HEK293T (cell line): ENCODE measurements around the gene SORBS2.
"Not testable (repeated sequence)": the region's sequence is repeated elsewhere in the genome, so short reads cannot be mapped to it uniquely, and the experiment has no call there.

ENCODE experiments used
- CTCF ChIA-PET: fragments of 350-600 bp; formaldehyde crosslinking; extraction: SDS; loops from one replicate; lab custom pipeline; 2021; ENCODE audit warnings: antibody characterized with exemption, inconsistent platforms; lab: Yijun Ruan, JAX
- POLR2A ChIA-PET: fragments of 350-600 bp; formaldehyde crosslinking; extraction: SDS; loops from one replicate; lab custom pipeline; 2020; ENCODE audit warnings: antibody characterized with exemption, inconsistent platforms; lab: Yijun Ruan, JAX
- DNase-seq: peaks from one replicate; pipeline ENCODE4 v3.0.0; 2012; ENCODE audit warnings: mixed read lengths; ENCODE audit errors: extremely low spot score
- ARNT ChIP-seq: fragments of 450-650 bp; IDR thresholded peaks from 2 replicates; pipeline ENCODE4 v1.6.1; 2017; ENCODE audit warnings: mild to moderate bottlenecking
- BHLHE40 ChIP-seq: fragments of 450-650 bp; IDR thresholded peaks from 2 replicates; pipeline ENCODE4 v1.6.1; 2016; ENCODE audit warnings: mild to moderate bottlenecking, moderate library complexity, borderline replicate concordance
- CTBP1 ChIP-seq: fragments of 450-650 bp; IDR thresholded peaks from 2 replicates; pipeline ENCODE4 v1.6.1; 2016; ENCODE audit warnings: borderline replicate concordance
- ELF4 ChIP-seq: fragments of 450-650 bp; IDR thresholded peaks from 2 replicates; pipeline ENCODE4 v1.6.1; 2017; ENCODE audit warnings: antibody characterized with exemption
- FOXA1 ChIP-seq: fragments of 450-650 bp; IDR thresholded peaks from 2 replicates; pipeline ENCODE4 v1.6.1; 2016; ENCODE audit warnings: mild to moderate bottlenecking
- FOXK2 ChIP-seq: fragments of 450-650 bp; IDR thresholded peaks from 2 replicates; pipeline ENCODE4 v1.6.1; 2016; ENCODE audit warnings: mild to moderate bottlenecking
- FOXM1 ChIP-seq: fragments of 450-650 bp; IDR thresholded peaks from 2 replicates; pipeline ENCODE4 v1.6.1; 2017; ENCODE audit warnings: mild to moderate bottlenecking, borderline replicate concordance
- HDGF ChIP-seq: fragments of 450-650 bp; IDR thresholded peaks from 2 replicates; pipeline ENCODE4 v1.6.1; 2017; ENCODE audit warnings: antibody characterized with exemption, borderline replicate concordance
- L3MBTL2 ChIP-seq: fragments of 450-650 bp; conservative IDR thresholded peaks from 2 replicates; pipeline ENCODE4 v1.6.1; 2016; ENCODE audit warnings: mild to moderate bottlenecking
- LEF1 ChIP-seq: fragments of 450-650 bp; IDR thresholded peaks from 2 replicates; pipeline ENCODE4 v1.6.1; 2017; ENCODE audit warnings: mild to moderate bottlenecking, borderline replicate concordance
- NFRKB ChIP-seq: fragments of 450-650 bp; IDR thresholded peaks from 2 replicates; pipeline ENCODE4 v1.6.1; 2016; ENCODE audit warnings: mild to moderate bottlenecking, moderate library complexity
- PKNOX1 ChIP-seq: fragments of 450-650 bp; IDR thresholded peaks from 2 replicates; pipeline ENCODE4 v1.6.1; 2016
- SP1 ChIP-seq: fragments of 450-650 bp; IDR thresholded peaks from 2 replicates; pipeline ENCODE4 v1.6.1; 2017
- SUZ12 ChIP-seq: fragments of 450-650 bp; IDR thresholded peaks from 2 replicates; pipeline ENCODE4 v1.6.1; 2016; ENCODE audit warnings: mild to moderate bottlenecking
- TARDBP ChIP-seq: fragments of 450-650 bp; IDR thresholded peaks from 2 replicates; pipeline ENCODE4 v1.6.1; 2016
- ZNF384 ChIP-seq: fragments of 450-650 bp; IDR thresholded peaks from 2 replicates; pipeline ENCODE4 v1.6.1; 2016

SORBS2 gene

GRCh38 chr4:185560316-185560715 is 251.7 kb downstream of the SORBS2 start:
- DNase-seq, result no peak
- CTCF ChIA-PET, result interaction anchor here (0.7 to 1.7 kb wide), 5 partner anchors 13 to 1098 kb away, joined by 3 to 11 read pairs (median 6); partner anchors contain the start of gene PDLIM3
- no peak for TF ChIP-seq L3MBTL2
- POLR2A ChIA-PET, result interaction anchor here (0.6 to 2.2 kb wide), 6 partner anchors 13 to 35 kb away, joined by 3 to 11 read pairs (median 4); partner anchors contain the start of gene PDLIM3

GRCh38 chr4:185559915-185560281 is 252.1 kb downstream of the SORBS2 start:
- DNase-seq, result no peak
- POLR2A ChIA-PET, result interaction anchor here (0.6 to 2.2 kb wide), 6 partner anchors 14 to 35 kb away, joined by 3 to 11 read pairs (median 4); partner anchors contain the start of gene PDLIM3
- CTCF ChIA-PET, result interaction anchor here (0.7 to 1.7 kb wide), 5 partner anchors 13 to 1098 kb away, joined by 3 to 11 read pairs (median 6); partner anchors contain the start of gene PDLIM3
- TF ChIP-seq PKNOX1, result no peak
- no peak for TF ChIP-seq FOXK2
- TF ChIP-seq L3MBTL2, result no peak
- no peak for TF ChIP-seq ARNT
- TF ChIP-seq LEF1, result no peak
- no peak for TF ChIP-seq ELF4
- TF ChIP-seq TARDBP, result no peak
- no peak for TF ChIP-seq FOXA1
- TF ChIP-seq ZNF384, result no peak
- TF ChIP-seq FOXM1, result no peak
- TF ChIP-seq NFRKB, result no peak

- ChIA-PET CTCF (interaction anchor here (0.9 to 1.7 kb wide), 4 partner anchors 12 to 478 kb away, joined by 3 to 11 read pairs (median 5); partner anchors contain the start of gene PDLIM3), POLR2A (interaction anchor here (0.6 to 2.2 kb wide), 5 partner anchors 14 to 35 kb away, joined by 3 to 11 read pairs (median 4); partner anchors contain the start of gene PDLIM3)
- DNase-seq, result not testable (repeated sequence)
Observed at GRCh38 chr4:185559251-185559914, 252.6 kb downstream of the SORBS2 start.

GRCh38 chr4:185554365-185555126 is 257.4 kb downstream of the SORBS2 start:
- TF ChIP-seq BHLHE40 (no peak), L3MBTL2 (no peak), TARDBP (no peak), ZNF384 (no peak), NFRKB (no peak), FOXA1 (no peak), LEF1 (no peak), FOXM1 (no peak), SP1 (no peak), ELF4 (no peak), ARNT (no peak), PKNOX1 (no peak), FOXK2 (no peak), CTBP1 (no peak), HDGF (no peak), SUZ12 (no peak)
- no peak for DNase-seq
- ChIA-PET POLR2A (interaction anchor here (0.8 to 1.3 kb wide), 3 partner anchors 18 to 19 kb away, joined by 3 read pairs; partner anchors contain the start of gene PDLIM3), CTCF (interaction anchor here (0.7 kb wide), 1 partner anchor 13 kb away, joined by 4 read pairs; no protein-coding TSS in a partner anchor)

- ChIA-PET POLR2A (interaction anchor here (1.5 kb wide), 1 partner anchor 17 kb away, joined by 5 read pairs; the partner anchor contains the start of gene PDLIM3), CTCF (interaction anchor here (0.6 kb wide), 1 partner anchor 1048 kb away, joined by 4 read pairs; no protein-coding TSS in a partner anchor)
Observed at GRCh38 chr4:185552254-185552653, 259.7 kb downstream of the SORBS2 start.

More at GRCh38 chr4:185552254-185552653, 259.7 kb downstream of the SORBS2 start:
- no peak for DNase-seq
- TF ChIP-seq NFRKB (no peak), L3MBTL2 (no peak), FOXM1 (no peak), PKNOX1 (no peak), TARDBP (no peak), ARNT (no peak), FOXA1 (no peak)
